GM19025 (cell line): ENCODE measurements around the gene MYLK2.

Experiments used
- ATAC-seq: cut with Tn5 transposase; IDR thresholded peaks from one replicate; pipeline ENCODE4 v1.9.1; 2021; ENCODE audit warnings: mild to moderate bottlenecking, low read depth, moderate library complexity; ENCODE audit not compliant: unreplicated experiment

Gene MYLK2

GRCh38 chr20:31869942-31870725 lies 51.0 kb downstream of the MYLK2 start, which contains the start of the genes DUSP15 and TTLL9:
TSS of gene DUSP15 (minus strand) at chr20:31870527. CDS start at chr20:31870337, 190 bp downstream.
TSS of gene TTLL9 (plus strand) at chr20:31870634. CDS start at chr20:31871127, 493 bp downstream.
- no peak for ATAC-seq

GRCh38 chr20:31870726-31871617 lies 51.8 kb downstream of the MYLK2 start:
- ATAC-seq = no peak

- no peak for ATAC-seq
Observed at GRCh38 chr20:31871618-31871954, 52.4 kb downstream of the MYLK2 start.

- no peak for ATAC-seq
Observed at GRCh38 chr20:31872406-31872805, 53.2 kb downstream of the MYLK2 start.

GRCh38 chr20:31875671-31876070 lies 56.5 kb downstream of the MYLK2 start:
- no peak for ATAC-seq

GRCh38 chr20:31877684-31878083 lies 58.5 kb downstream of the MYLK2 start:
- ATAC-seq = no peak

- peak; percentile 91 for ATAC-seq
Observed at GRCh38 chr20:31879143-31879987, 60.2 kb downstream of the MYLK2 start.

- no peak for ATAC-seq
Observed at GRCh38 chr20:31881945-31882344, 62.8 kb downstream of the MYLK2 start.

GRCh38 chr20:31883829-31884228 lies 64.7 kb downstream of the MYLK2 start:
- no peak for ATAC-seq
